A549 (cell line): ENCODE data around the gene METTL6. TPM values are rescaled to one million over a fixed set of nuclear protein-coding genes. Genes with fewer than 3 reads are reported as not detected.

Source experiments
- ATAC-seq, 2 experiments: fragments of 200-7000 bp in 1 of 2; fragments of >200 bp in 1 of 2; cut with Nextera tagmentation in 1 of 2; cut with Tn5 transposase in 1 of 2; 3 replicates each; pipeline versions ENCODE4 v1.8.0 to v1.9.1; 2018 to 2020; ENCODE audit warnings: mild to moderate bottlenecking in 1 of 2, moderate library complexity in 1 of 2
- CTCF ChIA-PET: fragments of 300-600 bp; sonication (Branson Sonifier 250); formaldehyde crosslinking; extraction: SDS; loops from one replicate; lab custom pipeline; 2021; ENCODE audit warnings: antibody characterized with exemption, inconsistent platforms; lab: Yijun Ruan, JAX
- POLR2A ChIA-PET: fragments of 350-600 bp; formaldehyde crosslinking; extraction: SDS; loops from one replicate; lab custom pipeline; 2021; ENCODE audit warnings: antibody characterized with exemption, inconsistent platforms; lab: Yijun Ruan, JAX
- DNase-seq, 2 experiments: peaks; one replicate each; pipeline versions ENCODE4 v3.0.0 to v3.0.0-alpha.2; 2011 to 2016; ENCODE audit warnings: low read depth in 1 of 2, low spot score in 1 of 2
- FAIRE-seq: peaks from 2 replicates; lab custom pipeline; 2011; peaks lifted over from hg19 to GRCh38; lab: Jason Lieb, UNC
- H3K27ac ChIP-seq, 2 experiments: fragments of >200 bp; sonication (Bioruptor Twin); formaldehyde crosslinking; 3 replicates each; pipeline ENCODE4 v1.5.1; 2016 to 2017
- H3K4me1 ChIP-seq: fragments of >200 bp; sonication (Bioruptor Twin); formaldehyde crosslinking; 3 replicates; pipeline ENCODE4 v1.6.1; 2016
- H3K4me2 ChIP-seq: fragments of >200 bp; sonication (Bioruptor Twin); formaldehyde crosslinking; 3 replicates; pipeline ENCODE4 v1.6.1; 2016
- H3K4me3 ChIP-seq: fragments of >200 bp; sonication (Bioruptor Twin); formaldehyde crosslinking; 3 replicates; pipeline ENCODE4 v1.5.1; 2016
- H3K9me3 ChIP-seq: fragments of >200 bp; sonication (Bioruptor Twin); formaldehyde crosslinking; 3 replicates; pipeline ENCODE4 v1.6.1; 2016
- BCL3 ChIP-seq: fragments of >200 bp; sonication (Bioruptor Twin); formaldehyde crosslinking; IDR thresholded peaks from 3 replicates; pipeline ENCODE4 v1.6.1; 2016
- BHLHE40 ChIP-seq: IDR thresholded peaks from 2 replicates; pipeline ENCODE4 v1.6.1; 2012; ENCODE audit warnings: low read depth, low read length, inconsistent platforms
- CBX2 ChIP-seq: fragments of 200-600 bp; sonication (generic); IDR thresholded peaks from 2 replicates; pipeline ENCODE4 v1.6.1; 2016; ENCODE audit warnings: low read depth, mild to moderate bottlenecking, borderline replicate concordance
- EHF ChIP-seq: fragments of 250-450 bp; sonication (Bioruptor Pico); IDR thresholded peaks from 2 replicates; pipeline ENCODE4 v1.5.0; 2020; ENCODE audit warnings: mild to moderate bottlenecking
- EHMT2 ChIP-seq: fragments of 200-600 bp; sonication (generic); IDR thresholded peaks from 2 replicates; pipeline ENCODE4 v1.6.1; 2016; ENCODE audit warnings: antibody characterized with exemption, low read depth, mild to moderate bottlenecking, moderate library complexity
- FOXS1 ChIP-seq: fragments of 250-450 bp; sonication (Bioruptor Pico); IDR thresholded peaks from 2 replicates; pipeline ENCODE4 v1.5.0; 2020; ENCODE audit warnings: mild to moderate bottlenecking, moderate library complexity
- HES2 ChIP-seq: fragments of >200 bp; sonication (Bioruptor Twin); formaldehyde crosslinking; IDR thresholded peaks from 2 replicates; pipeline ENCODE4 v1.6.1; 2016
- HEYL ChIP-seq: fragments of 250-450 bp; sonication (Bioruptor Pico); IDR thresholded peaks from 2 replicates; pipeline ENCODE4 v1.8.0; 2021; ENCODE audit warnings: mild to moderate bottlenecking, moderate library complexity
- HOXA7 ChIP-seq: fragments of 250-450 bp; sonication (Bioruptor Pico); IDR thresholded peaks from 2 replicates; pipeline ENCODE4 v1.5.0; 2020; ENCODE audit warnings: mild to moderate bottlenecking, moderate library complexity
- JUNB ChIP-seq: fragments of >200 bp; sonication (Bioruptor Twin); formaldehyde crosslinking; IDR thresholded peaks from 2 replicates; pipeline ENCODE4 v1.6.1; 2016
- KDM1A ChIP-seq: fragments of 200-600 bp; sonication (generic); IDR thresholded peaks from 2 replicates; pipeline ENCODE4 v1.6.1; 2016; ENCODE audit warnings: low read depth, mild to moderate bottlenecking
- MAFK ChIP-seq: fragments of 450-650 bp; IDR thresholded peaks from 2 replicates; pipeline ENCODE4 v1.6.1; 2014; ENCODE audit not compliant: partially characterized antibody
- MYC ChIP-seq: IDR thresholded peaks from 2 replicates; pipeline ENCODE4 v1.6.1; 2012; ENCODE audit warnings: mild to moderate bottlenecking, inconsistent platforms, low read length, improper control_type of control experiment, borderline replicate concordance
- NR3C1 ChIP-seq: fragments of >200 bp; sonication (Bioruptor Twin); formaldehyde crosslinking; IDR thresholded peaks from 3 replicates; pipeline ENCODE4 v1.6.1; 2017
- POLR2A ChIP-seq: IDR thresholded peaks from 2 replicates; pipeline ENCODE4 v1.6.1; 2012; ENCODE audit warnings: mild to moderate bottlenecking, low read length
- REST ChIP-seq: fragments of 200-600 bp; sonication (generic); IDR thresholded peaks from 2 replicates; pipeline ENCODE4 v1.6.1; 2016; ENCODE audit warnings: antibody characterized with exemption, mild to moderate bottlenecking, moderate library complexity
- RFX5 ChIP-seq: fragments of 450-650 bp; IDR thresholded peaks from 2 replicates; pipeline ENCODE4 v1.7.1; 2014; ENCODE audit warnings: antibody characterized with exemption, mild to moderate bottlenecking, moderate library complexity
- WGBS: methylation state at CpG from one replicate; pipeline ENCODE4 v1.1.6; 2017; ENCODE audit errors: missing lambda C conversion rate; 5-methylcytosine and 5-hydroxymethylcytosine counted together
- polyA plus RNA-seq, 4 experiments: library from polyadenylated mRNA; depleted of rRNA in 3 of 4; stranded (reverse); fragments of >200 nt; fragmentation: RNase III in 1 of 4; extraction: RNeasy Plus Mini Kit Qiagen cat#74134 plus additional on column Dnase treatment in 1 of 4; gene quantifications; 2 replicates in 3 of 4; 3 replicates in 1 of 4; pipeline ENCODE4 v1.2.3, GENCODE V29; 2011 to 2017

Gene METTL6
- polyA plus RNA-seq, 2 of the 4 experiments (the other 2 are of a cell fraction) = 29.6 to 42.7 TPM

GRCh38 chr3:15452961-15453360 is 25.6 kb upstream of the METTL6 start (continued):
- TF ChIP-seq MYC = no peak
- TF ChIP-seq, all 56 proteins: peak for 0

- 63% methylated on average over 9 of the region's 9 CpGs for WGBS
- no peak for TF ChIP-seq HES2
- TF ChIP-seq BCL3 = no peak
- TF ChIP-seq CBX2 = no peak
- TF ChIP-seq NR3C1 = no peak
- TF ChIP-seq, all 56 proteins: peak for 0
- Histone ChIP-seq H3K4me3 (no peak overlapping the region), H3K9me3 (no peaks in the 10 kb centered on the region), H3K4me2 (no peak overlapping the region), H3K4me1 (no peaks in the 10 kb centered on the region), H3K27ac (no peak overlapping the region)
- DNase-seq (no peak), FAIRE-seq (no peak), ATAC-seq (no peak)
- ChIA-PET CTCF (no interaction called here), POLR2A (no interaction called here)
Observed at GRCh38 chr3:15452156-15452555, 24.8 kb upstream of the METTL6 start.

- WGBS = 79% methylated on average over 18 of the region's 18 CpGs
- Histone ChIP-seq H3K4me2 (no peak overlapping the region), H3K4me1 (no peaks in the 10 kb centered on the region), H3K9me3 (no peaks in the 10 kb centered on the region), H3K27ac (no peak overlapping the region), H3K4me3 (no peak overlapping the region)
- no peak for ATAC-seq
- ChIA-PET CTCF (interaction anchor here (0.6 kb wide), 1 partner anchor 15 kb away, joined by 4 read pairs; no protein-coding TSS in a partner anchor), POLR2A (no interaction called here)
- no peak for DNase-seq
- FAIRE-seq = no peak
- no peak for TF ChIP-seq MAFK
- no peak for TF ChIP-seq HOXA7 (CRISPR knock-in tag)
- no peak for TF ChIP-seq REST
- no peak for TF ChIP-seq BHLHE40
- TF ChIP-seq BCL3 = no peak
- TF ChIP-seq FOXS1 = no peak
- TF ChIP-seq HEYL (CRISPR knock-in tag) = no peak
- no peak for TF ChIP-seq EHMT2
- TF ChIP-seq NR3C1 = no peak
- no peak for TF ChIP-seq KDM1A
- TF ChIP-seq RFX5 = no peak
- TF ChIP-seq POLR2A = no peak
- TF ChIP-seq EHF (CRISPR knock-in tag) = no peak
- no peak for TF ChIP-seq JUNB
Observed at GRCh38 chr3:15451216-15452113, 24.1 kb upstream of the METTL6 start.
